NCI-H1092 treated with DMSO at 0.1 percent for 48 hours (cell line): ENCODE results near the gene MAP3K6.
"Not testable (repeated sequence)": the region's sequence is repeated elsewhere in the genome, so short reads cannot be mapped to it uniquely, and the experiment has no call there.

Experiments
- DNase-seq: peaks from one replicate; lab custom pipeline; 2025; lab: John Stamatoyannopoulos, UW

The MAP3K6 gene, protein sequence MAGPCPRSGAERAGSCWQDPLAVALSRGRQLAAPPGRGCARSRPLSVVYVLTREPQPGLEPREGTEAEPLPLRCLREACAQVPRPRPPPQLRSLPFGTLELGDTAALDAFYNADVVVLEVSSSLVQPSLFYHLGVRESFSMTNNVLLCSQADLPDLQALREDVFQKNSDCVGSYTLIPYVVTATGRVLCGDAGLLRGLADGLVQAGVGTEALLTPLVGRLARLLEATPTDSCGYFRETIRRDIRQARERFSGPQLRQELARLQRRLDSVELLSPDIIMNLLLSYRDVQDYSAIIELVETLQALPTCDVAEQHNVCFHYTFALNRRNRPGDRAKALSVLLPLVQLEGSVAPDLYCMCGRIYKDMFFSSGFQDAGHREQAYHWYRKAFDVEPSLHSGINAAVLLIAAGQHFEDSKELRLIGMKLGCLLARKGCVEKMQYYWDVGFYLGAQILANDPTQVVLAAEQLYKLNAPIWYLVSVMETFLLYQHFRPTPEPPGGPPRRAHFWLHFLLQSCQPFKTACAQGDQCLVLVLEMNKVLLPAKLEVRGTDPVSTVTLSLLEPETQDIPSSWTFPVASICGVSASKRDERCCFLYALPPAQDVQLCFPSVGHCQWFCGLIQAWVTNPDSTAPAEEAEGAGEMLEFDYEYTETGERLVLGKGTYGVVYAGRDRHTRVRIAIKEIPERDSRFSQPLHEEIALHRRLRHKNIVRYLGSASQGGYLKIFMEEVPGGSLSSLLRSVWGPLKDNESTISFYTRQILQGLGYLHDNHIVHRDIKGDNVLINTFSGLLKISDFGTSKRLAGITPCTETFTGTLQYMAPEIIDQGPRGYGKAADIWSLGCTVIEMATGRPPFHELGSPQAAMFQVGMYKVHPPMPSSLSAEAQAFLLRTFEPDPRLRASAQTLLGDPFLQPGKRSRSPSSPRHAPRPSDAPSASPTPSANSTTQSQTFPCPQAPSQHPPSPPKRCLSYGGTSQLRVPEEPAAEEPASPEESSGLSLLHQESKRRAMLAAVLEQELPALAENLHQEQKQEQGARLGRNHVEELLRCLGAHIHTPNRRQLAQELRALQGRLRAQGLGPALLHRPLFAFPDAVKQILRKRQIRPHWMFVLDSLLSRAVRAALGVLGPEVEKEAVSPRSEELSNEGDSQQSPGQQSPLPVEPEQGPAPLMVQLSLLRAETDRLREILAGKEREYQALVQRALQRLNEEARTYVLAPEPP (N-terminal part only)

DNA sequence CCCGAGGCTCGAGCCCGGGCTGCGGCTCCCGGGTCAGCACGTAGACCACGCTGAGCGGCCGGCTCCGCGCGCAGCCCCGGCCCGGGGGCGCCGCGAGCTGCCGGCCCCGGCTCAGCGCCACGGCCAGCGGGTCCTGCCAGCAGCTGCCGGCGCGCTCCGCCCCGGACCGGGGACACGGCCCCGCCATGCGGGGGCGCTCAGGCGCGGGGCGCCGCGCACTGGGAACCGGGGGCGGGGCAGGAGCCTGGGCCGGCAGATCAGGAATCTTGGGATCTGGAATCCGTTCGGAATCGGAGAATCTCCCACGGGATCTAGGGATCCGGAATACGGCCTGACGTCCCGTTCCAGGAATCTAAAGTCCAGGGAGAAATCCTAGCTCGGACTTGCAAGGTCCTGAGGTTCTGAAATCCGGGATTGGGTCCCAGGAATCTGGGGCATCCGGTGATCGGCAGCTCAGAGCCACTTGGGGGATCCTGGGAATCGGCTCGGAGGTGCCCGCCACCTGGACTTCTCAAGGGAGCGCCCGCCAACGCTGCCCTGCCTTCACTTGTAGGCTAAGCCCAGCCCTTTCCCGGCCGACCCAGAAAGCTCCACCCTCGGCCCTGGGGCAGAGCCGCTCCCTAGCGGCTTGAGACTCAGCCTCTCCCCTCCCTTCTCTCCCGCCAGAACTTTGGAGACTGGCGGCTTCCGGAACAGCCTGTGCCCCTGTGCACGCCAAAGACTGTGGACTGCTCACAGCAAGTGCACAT, at the start of gene MAP3K6:
MAP3K6 (minus strand) TSS at position 551 of the 749 bp plus-strand sequence; CDS start at position 187, 364 bp downstream.
- no peak for DNase-seq

DNA sequence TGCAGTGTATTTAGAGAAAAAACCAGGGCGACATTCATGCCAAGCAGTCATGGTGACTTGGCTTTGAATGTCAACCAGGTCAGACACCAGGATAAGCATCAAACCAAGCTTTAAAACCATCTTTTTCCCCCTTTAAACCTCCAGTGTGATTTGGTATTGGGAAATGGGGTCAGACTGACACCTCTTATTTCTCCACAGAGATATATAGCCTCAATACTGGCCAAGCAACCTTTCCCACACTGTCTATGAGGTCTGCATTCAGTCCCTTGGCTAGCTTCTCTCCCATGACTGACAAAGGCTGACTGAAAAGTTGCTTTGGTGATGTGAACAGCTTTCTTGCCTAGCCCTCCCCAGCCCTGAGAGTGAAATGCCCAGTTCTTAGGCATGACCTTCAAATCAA, 47.3 kb upstream of the MAP3K6 start:
- DNase-seq, result no peak

DNA sequence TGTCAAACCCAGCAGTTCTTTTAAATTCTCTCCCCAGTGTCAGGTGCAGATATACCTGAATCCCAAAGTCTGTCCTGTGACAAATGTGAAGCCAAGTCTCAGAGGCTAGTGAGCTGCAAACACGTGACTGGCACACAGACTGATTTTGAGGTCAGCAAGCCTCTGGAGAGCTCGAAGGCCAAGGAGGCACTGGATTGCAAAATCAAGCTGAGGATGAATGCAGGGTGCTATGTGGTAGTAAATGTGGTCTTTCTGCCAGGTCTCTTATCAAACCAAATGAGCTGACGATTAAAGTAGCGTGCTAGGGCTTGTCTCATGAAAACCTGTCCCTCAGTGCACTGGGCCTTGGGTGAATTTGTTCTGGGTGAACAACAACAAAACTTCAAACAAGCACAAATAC, 46.2 kb upstream of the MAP3K6 start:
- no peak for DNase-seq

DNA sequence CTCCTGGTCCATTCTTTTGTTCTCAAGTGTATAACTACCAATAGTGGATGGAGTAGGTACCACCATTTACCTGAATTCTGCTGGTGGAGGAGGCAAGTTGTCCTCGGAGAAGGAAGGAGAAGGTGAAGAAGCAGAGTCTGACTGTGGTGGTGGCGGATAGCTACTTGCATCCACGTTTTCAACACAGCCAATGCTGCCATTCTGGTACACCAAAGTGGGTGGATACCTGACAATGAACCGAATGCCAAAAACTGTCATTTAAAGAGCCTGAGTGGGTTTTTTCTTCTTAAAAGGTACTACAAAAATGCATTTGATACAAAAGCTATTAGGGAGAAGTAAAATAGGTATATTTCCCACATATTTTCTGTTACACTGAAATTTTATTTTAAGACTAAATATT, 45.7 kb upstream of the MAP3K6 start:
- DNase-seq, result no peak

DNA sequence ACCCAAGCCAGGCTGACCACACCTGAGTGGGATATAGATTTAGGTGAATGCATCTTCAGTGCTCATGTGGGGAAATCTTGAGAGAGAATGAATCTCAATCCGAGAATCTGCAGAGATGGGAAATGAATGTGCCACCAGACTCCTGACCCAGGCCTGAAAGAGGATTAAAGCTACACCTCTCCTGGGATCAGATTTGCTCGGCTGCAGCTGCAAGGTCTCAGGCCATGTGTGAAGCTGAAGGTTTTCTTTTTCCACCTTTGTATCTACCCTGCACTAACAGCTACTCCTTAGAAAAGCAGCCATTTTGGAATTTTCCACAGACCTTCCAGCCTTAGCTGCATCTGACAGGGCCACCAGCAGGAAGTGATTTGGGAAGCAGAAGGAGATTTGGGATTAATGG, 43.9 kb upstream of the MAP3K6 start:
- no peak for DNase-seq

DNA sequence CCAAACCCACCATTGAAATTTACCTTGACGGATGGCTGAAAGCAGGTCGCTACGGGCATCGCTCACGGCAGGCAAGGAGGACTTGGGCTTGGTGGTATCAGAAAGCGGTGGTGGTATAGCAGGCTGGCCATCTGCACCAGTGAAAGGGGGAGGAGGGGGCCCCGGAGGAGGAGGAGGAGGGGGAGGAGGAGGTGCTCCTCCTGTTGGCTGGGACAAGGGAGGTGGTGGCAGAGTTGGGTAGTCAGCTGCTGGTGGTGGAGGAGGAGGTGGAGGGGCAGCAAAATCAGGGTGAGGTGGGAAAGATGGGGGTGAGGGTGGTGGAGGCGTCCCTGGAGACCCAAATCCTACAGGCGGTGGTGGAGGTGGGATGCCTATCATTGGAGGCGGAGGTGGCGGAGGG, 42.9 kb upstream of the MAP3K6 start:
- no peak for DNase-seq

DNA sequence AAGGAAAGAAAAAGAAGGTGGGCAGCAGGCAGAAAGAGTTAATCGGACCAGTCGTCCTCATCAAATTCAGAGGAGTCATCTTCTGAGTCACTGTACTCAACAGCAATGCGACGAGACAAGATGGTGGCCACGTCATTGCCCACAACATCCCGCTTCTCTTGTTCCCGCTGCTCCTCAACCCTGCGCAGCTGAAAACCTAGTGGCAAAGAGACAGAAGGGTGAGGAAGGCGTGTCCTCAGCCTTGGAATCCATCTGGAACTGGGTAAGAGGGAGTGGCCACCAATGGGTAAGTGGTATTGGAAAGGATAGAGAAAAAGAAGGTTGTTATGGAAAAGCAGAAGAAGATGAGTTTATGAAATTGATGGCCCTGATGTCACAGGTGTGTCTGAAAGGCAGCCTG, 41.4 kb upstream of the MAP3K6 start:
- DNase-seq, result no peak

DNA sequence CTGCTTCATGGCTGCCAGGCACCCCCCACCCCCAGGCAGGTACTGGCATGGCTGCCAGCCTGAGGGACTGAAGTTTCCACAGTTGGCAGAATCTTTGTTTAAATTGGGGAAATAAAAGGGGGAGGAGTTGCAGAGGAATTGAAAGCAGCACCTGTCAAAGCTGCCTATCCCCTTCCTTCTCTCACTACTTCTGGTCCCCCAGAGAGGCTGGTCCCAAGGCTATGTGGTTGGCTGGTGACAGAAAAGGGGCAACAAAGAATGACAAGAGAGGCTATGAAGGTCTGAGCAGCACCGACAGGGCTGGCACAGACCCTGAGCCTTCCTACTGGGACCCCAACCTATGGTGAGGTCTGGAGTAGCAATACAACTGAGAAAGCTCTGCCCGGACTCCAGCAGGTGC, 40.0 kb upstream of the MAP3K6 start:
- DNase-seq, result not testable (repeated sequence)

DNA sequence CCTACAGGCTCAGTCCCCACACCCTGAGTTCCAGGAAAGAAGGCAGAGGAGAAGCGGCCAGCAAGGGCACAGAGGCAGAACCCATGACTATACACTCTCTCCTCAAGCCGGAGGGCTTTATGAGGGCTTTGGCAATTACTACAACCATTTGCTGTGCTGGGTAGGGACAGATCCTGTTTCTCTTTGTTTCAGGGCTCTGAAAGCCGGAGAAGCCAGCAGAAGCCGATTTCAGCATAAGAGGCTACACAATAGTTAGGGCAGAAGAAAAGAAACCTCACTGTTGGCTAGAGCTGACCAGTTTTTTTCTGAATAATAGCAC, 39.6 kb upstream of the MAP3K6 start:
- peak; percentile 22 for DNase-seq

DNA sequence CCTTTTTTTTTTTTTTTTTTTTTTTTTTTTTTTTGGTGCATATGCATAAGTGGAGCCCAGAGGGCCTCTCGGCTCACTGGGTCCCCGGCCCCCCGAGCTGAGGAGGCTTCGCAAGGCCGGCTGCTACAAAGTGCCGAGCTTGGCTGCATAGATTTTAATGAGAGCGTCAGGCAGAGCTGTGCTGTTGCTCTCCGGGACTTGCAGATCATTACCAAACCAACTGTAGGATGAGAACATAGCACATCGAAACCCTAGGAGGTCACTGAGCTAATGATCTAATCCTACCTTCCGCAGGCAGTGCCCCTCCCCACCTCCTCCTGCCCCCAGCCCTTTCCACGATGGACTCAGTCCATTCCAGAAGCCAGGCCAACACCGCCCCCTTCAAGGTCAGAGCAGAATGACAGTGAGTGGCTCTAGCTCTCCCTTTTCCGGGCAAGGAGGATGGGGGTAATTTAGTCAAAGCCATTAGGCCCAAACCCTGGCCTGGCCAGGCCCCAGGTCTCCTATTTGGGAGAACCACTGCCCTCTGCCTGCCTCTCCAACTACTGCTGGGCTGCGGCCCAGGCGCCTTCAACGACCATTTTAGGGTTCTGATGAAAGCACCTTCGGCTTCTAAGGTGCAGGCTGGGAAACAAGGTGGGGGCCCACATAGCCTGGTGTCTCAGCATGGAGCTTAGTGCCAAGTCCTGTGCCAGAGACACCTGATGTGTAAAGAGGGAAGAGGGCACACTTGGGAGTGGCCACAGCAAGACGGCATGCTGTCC, 39.0 kb upstream of the MAP3K6 start:
- DNase-seq, result not testable (repeated sequence)

DNA sequence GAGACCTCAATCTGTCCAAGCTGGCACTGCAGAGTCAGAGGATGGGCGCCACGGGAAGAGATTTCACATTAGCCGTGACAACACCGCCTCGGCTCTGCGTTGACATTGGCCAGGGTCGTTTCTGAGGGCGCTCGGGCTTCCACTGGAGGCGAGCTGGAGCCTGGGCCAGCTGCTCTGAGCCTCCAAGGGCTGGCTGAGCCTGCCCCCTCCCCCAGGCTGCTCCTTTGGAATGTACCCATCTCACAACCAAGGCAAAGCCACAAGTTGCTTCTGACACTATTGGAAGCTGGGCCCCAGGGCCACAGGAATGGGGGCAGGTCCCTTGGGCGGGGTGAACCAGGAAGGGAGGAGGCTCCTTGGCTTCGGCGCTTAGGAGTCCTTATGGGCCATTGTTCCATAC, 38.3 kb upstream of the MAP3K6 start:
- DNase-seq, result no peak

DNA sequence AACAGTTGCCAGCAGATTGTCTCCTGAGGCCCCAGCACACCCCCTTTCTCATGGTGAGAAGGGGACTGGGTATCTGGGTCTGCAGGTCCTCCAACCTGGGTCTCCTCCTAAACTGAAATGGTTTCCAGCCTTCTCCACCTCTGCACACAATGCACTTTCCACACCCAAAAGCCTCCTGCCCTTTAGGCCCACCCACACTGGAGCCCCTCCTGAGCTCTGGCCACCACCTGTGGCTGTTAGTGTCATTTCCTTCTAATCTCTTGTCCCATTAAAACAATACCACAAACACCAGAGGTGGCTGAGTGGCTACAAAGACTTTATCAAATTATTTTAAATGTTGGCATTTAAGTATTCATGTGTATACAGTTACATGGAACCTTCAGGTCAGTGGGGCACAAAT, 37.2 kb upstream of the MAP3K6 start:
- DNase-seq, result no peak

DNA sequence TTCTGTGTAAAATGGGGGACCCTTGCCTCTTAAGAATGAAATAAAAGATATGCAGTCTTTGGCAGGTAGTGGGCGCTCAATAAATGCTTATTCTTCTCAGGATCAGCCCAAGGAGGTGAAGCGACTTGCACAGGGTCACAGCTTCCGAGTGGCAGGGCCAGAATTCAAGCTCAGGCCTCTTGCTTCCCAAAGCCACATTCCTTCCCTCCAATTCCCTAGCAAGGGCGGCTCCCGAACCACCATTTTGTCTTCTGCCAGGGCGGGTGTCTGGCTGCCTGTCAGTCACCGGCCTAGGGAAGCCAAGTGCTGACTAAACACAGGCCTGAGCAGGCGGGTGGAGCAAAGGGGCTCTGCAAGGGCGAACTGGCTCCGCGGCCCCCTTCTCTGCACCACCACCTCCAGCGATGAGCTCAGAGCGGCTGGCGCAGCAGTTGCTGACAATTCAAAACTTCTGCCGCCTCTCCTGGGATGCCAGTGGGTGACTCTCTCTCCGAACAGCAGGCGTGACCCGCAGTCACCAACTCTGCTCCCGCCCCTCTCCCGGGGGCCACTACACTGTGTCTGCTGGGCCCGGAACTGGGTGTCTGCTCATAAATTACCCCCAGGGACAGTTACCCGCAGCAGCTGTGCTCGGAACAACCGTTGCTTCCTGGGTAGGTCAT, 36.4 kb upstream of the MAP3K6 start:
- DNase-seq, result no peak

DNA sequence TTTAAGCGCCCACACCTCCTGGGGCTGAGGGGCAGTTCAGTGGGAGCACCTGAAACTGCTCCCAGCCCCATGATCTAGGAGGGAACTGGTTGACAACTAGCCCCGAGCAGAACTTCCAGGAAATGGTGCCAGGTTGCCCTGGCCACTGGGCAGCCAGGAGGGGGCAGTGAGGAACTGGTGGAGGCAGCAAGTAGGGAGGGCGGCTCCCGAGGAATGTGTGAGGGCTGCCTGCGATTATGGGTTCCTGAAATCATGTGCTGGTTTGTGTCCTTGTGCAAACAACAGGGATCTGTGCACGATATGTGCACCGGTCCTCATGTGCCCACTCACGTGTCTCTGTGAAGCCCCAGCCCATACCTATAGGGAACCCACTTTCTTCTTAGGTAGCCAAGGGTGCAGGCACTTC, 35.6 kb upstream of the MAP3K6 start:
- DNase-seq, result no peak

DNA sequence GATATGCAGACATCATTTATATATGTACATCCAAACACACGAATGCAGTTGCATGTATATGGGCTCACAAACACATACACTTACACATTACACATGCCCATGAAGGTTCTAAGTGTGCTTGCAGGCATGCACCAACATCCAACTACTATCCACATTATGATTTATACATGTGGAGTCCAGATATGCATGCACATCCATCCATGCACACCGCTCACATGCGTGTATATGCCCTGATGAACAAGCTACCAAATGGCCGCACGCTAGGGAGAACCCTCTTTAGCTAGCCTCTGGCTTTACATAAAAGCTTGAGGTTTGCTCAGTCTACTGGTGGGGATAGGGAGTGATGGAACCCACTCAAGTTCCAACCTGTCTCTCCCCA, 34.2 kb upstream of the MAP3K6 start:
- DNase-seq, result no peak

DNA sequence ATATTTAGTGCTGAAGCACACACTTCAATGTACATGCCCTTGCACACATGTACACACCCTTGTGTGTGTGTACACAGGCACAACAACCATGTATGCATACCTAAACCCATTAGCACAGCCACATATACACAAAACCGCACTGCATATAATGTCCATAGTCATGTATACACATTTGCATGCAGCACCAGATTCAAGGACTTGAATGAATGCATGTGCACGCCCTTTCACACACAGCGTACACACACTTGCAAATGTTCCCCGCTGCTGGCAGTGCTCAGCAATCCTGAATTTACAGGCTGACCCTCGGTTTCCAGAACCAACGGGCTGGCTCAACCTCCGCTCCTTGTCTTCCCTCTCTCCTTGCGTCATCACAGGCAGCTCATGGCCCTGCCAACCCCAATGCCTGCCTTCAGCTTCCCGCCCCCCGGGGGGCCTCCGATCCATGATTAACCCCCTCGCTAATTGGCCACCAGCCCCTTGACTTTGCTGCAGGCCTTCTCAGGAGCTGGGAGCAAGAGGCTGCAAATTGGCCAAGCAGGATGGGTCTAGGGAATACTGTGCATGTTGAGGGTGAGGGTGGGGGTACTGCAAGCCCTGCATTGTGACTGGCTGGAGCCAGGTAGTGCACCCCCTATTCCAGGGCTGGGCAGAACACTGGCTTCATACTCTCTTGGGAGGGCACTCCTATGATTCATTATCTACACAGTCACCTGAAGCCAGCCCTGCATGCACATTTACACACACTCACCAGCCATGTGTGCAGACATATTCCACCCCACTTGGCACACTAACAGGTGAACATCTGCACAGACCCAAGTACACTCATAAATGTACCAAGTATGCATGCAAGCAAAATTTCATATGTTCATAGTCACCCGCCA, 33.6 kb upstream of the MAP3K6 start:
- DNase-seq, result no peak

DNA sequence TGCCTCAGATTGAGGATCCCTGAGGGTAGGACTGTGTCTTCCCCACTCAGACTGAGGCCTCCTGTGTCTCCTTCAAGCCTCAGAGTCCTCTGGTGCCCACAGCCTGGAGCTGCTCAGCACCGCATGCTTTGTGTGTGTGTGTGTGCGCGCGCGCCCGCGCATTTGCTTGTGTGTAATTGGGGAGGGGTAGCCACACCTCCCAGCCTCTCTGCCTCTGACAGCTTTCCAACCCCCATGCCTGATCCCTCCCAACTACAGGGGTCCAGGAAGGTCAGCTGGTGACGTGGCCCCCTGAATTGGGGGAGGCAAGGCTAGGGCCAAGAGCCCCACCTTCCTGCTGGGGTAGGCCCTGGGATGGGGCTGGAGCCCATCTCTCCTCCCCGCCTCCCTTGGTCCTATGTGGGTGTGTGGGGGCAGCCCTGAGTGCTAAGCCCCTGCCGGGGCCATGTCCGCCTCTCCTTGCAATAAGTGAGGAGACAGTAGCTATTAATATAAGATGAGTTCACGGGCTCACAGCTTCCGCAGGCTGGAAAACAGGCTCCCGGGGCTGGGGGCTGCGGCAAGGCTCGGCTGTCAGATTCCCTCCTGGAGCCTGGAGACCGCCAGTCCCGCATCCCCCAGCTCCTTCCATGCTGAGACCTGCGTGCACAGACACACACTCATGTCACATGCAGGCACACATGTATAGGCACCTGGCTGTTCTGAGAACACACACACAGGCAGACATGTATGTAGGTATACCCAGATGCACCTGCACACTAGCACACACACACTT, 32.7 kb upstream of the MAP3K6 start:
- no peak for DNase-seq

DNA sequence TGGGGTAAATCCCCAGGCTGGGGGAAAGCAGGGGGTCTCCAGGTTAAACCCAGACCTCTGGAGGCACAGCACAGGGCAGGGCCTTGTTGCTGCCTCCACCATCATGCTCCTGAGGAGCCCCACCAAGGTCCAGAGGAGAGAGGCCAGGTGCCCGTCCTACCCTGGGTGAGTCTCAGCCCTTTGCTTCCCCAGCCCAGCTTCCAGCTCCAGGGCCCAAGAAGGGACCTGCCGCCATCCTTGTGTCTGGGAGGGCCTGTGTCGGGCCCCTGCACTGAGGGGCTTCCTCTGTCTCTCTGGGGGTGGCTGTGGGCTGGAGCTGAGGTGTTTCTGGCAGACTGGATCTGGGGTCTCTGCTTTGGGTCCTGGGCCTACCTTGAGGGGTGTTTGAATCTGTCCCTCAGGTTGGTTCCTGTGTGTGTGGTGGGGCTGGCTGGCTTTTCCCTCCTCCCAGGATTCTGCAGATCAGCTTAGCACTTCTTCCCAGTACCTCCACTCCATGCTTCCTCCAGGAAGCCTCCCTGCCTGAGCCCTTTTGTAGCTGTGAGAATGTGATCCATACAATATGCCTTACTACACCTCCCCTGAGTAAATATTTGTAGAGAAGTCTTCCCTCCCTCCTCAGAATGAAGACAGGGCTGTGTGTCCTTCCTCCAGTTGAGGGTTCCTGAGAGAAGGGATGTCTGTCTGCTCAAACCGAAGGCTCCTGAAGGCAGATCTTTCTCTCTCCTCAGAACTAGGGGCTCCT, 31.8 kb upstream of the MAP3K6 start:
- DNase-seq, result no peak
